Astrocyte (in vitro differentiated cells and primary cell): ENCODE results near the gene AMER2. TPM values are rescaled to one million over a fixed set of nuclear protein-coding genes. Genes with fewer than 3 reads are reported as not detected.

ENCODE experiments used
- DNase-seq: peaks from one replicate; pipeline ENCODE4 v3.0.0-alpha.2; 2010; ENCODE audit warnings: low read depth
- FAIRE-seq: peaks from 2 replicates; lab custom pipeline; 2011; peaks lifted over from hg19 to GRCh38; lab: Jason Lieb, UNC
- H2AFZ ChIP-seq: 2 replicates; pipeline ENCODE4 v1.6.0; 2012; ENCODE audit warnings: low read depth, low read length, inconsistent platforms
- H3K27ac ChIP-seq: 2 replicates; pipeline ENCODE4 v1.5.1; 2011; ENCODE audit warnings: low read depth, low read length, inconsistent platforms
- H3K27me3 ChIP-seq: 2 replicates; pipeline ENCODE4 v1.6.0; 2011; ENCODE audit warnings: low read length, inconsistent platforms; ENCODE audit not compliant: insufficient read depth
- H3K36me3 ChIP-seq: 2 replicates; pipeline ENCODE4 v1.5.1; 2011; ENCODE audit warnings: low read length, inconsistent platforms; ENCODE audit not compliant: insufficient read depth
- H3K4me1 ChIP-seq: 2 replicates; pipeline ENCODE4 v1.5.1; 2011; ENCODE audit warnings: low read length, inconsistent platforms; ENCODE audit not compliant: insufficient read depth
- H3K4me2 ChIP-seq: 2 replicates; pipeline ENCODE4 v1.6.0; 2012; ENCODE audit warnings: low read length, inconsistent platforms
- H3K4me3 ChIP-seq: 2 replicates; pipeline ENCODE4 v1.5.1; 2011; ENCODE audit warnings: low read depth, mild to moderate bottlenecking, low read length, inconsistent platforms; ENCODE audit not compliant: insufficient read depth
- H3K79me2 ChIP-seq: 2 replicates; pipeline ENCODE4 v1.6.0; 2012; ENCODE audit warnings: mild to moderate bottlenecking, low read length, inconsistent platforms; ENCODE audit not compliant: insufficient read depth
- H3K9ac ChIP-seq: 2 replicates; pipeline ENCODE4 v1.6.0; 2012; ENCODE audit warnings: mild to moderate bottlenecking, low read length, inconsistent platforms
- H3K9me3 ChIP-seq: 2 replicates; pipeline ENCODE4 v1.5.1; 2012; ENCODE audit warnings: low read depth, mild to moderate bottlenecking, low read length, inconsistent platforms; ENCODE audit not compliant: insufficient read depth
- H4K20me1 ChIP-seq: 2 replicates; pipeline ENCODE4 v1.6.0; 2012; ENCODE audit warnings: low read length, inconsistent platforms; ENCODE audit not compliant: insufficient read depth
- H3K27ac Mint-ChIP-seq: one replicate; pipeline ENCODE4 v1.8.0; 2021; ENCODE audit warnings: mild to moderate bottlenecking, mixed read lengths; ENCODE audit not compliant: unreplicated experiment
- H3K27me3 Mint-ChIP-seq: one replicate; pipeline ENCODE4 v1.8.0; 2021; ENCODE audit warnings: low read depth, mixed read lengths; ENCODE audit not compliant: unreplicated experiment
- H3K36me3 Mint-ChIP-seq: one replicate; pipeline ENCODE4 v1.8.0; 2021; ENCODE audit warnings: low read depth, mixed read lengths; ENCODE audit not compliant: unreplicated experiment
- H3K4me1 Mint-ChIP-seq: one replicate; pipeline ENCODE4 v1.8.0; 2021; ENCODE audit warnings: low read depth, mixed read lengths; ENCODE audit not compliant: unreplicated experiment
- H3K4me3 Mint-ChIP-seq: one replicate; pipeline ENCODE4 v1.8.0; 2021; ENCODE audit warnings: mild to moderate bottlenecking, moderate library complexity, mixed read lengths; ENCODE audit not compliant: unreplicated experiment
- H3K9me3 Mint-ChIP-seq: one replicate; pipeline ENCODE4 v1.8.0; 2021; ENCODE audit warnings: mild to moderate bottlenecking, mixed read lengths; ENCODE audit not compliant: unreplicated experiment
- CTCF ChIP-seq: IDR thresholded peaks from 2 replicates; pipeline ENCODE4 v1.5.1; 2011; ENCODE audit warnings: low read depth, mild to moderate bottlenecking, inconsistent platforms, low read length, moderate library complexity; ENCODE audit not compliant: insufficient read depth
- EZH2 ChIP-seq: IDR thresholded peaks from 2 replicates; pipeline ENCODE4 v1.6.1; 2012; ENCODE audit warnings: mild to moderate bottlenecking, low read length, inconsistent platforms; ENCODE audit not compliant: insufficient read depth
- total RNA-seq: library from RNA; stranded (reverse); gene quantifications from 2 replicates; pipeline ENCODE4 v1.2.1, GENCODE V29; 2021

The AMER2 gene
- total RNA-seq, 1 donor from 2014 or later = 0.02 TPM

- Mint-ChIP-seq H3K36me3 (no peaks in the 10 kb centered on the region), H3K27ac (no peak overlapping the region), H3K4me1 (no peaks in the 10 kb centered on the region), H3K27me3 (peaks cover 17% of the 10 kb centered on the region), H3K9me3 (peaks cover 7% of the 10 kb centered on the region), H3K4me3 (no peak overlapping the region)
- no peaks in the 10 kb centered on the region for H3K79me2 ChIP-seq
- H4K20me1 ChIP-seq = no peaks in the 10 kb centered on the region
- H3K4me1 ChIP-seq = no peaks in the 10 kb centered on the region
- no peaks in the 10 kb centered on the region for H3K36me3 ChIP-seq
- H3K27me3 ChIP-seq = peaks cover 5% of the 10 kb centered on the region
- no peak overlapping the region for H3K4me2 ChIP-seq
- no peak for TF ChIP-seq CTCF
- TF ChIP-seq EZH2 = no peak
- FAIRE-seq = no peak
- H3K9ac ChIP-seq = no peak overlapping the region
- no peak overlapping the region for H3K4me3 ChIP-seq
- no peaks in the 10 kb centered on the region for H3K9me3 ChIP-seq
- DNase-seq = no peak
- H3K27ac ChIP-seq = no peak overlapping the region
- H2AFZ ChIP-seq = no peak overlapping the region
Observed at GRCh38 chr13:25192936-25193335, 20.8 kb upstream of the AMER2 start.

GRCh38 chr13:25192489-25192888, 20.4 kb upstream of the AMER2 start:
- FAIRE-seq (no peak), DNase-seq (no peak)
- Histone ChIP-seq H3K27ac (no peak overlapping the region), H2AFZ (no peak overlapping the region), H4K20me1 (no peaks in the 10 kb centered on the region), H3K9ac (no peak overlapping the region), H3K79me2 (no peaks in the 10 kb centered on the region), H3K27me3 (peaks cover 5% of the 10 kb centered on the region), H3K4me2 (no peak overlapping the region), H3K4me1 (no peaks in the 10 kb centered on the region), H3K36me3 (no peaks in the 10 kb centered on the region), H3K4me3 (no peak overlapping the region), H3K9me3 (no peaks in the 10 kb centered on the region)
- no peaks in the 10 kb centered on the region for H3K36me3 Mint-ChIP-seq
- TF ChIP-seq EZH2 = no peak
- TF ChIP-seq CTCF = no peak
- H3K27ac Mint-ChIP-seq = no peak overlapping the region
- H3K4me3 Mint-ChIP-seq = no peak overlapping the region
- peaks cover 17% of the 10 kb centered on the region for H3K27me3 Mint-ChIP-seq
- no peaks in the 10 kb centered on the region for H3K4me1 Mint-ChIP-seq
- peaks cover 7% of the 10 kb centered on the region for H3K9me3 Mint-ChIP-seq

GRCh38 chr13:25192052-25192451, 20.0 kb upstream of the AMER2 start:
- Histone ChIP-seq H3K4me1 (no peaks in the 10 kb centered on the region), H2AFZ (no peak overlapping the region), H3K36me3 (no peaks in the 10 kb centered on the region), H3K9ac (no peak overlapping the region), H3K4me3 (no peak overlapping the region), H4K20me1 (no peaks in the 10 kb centered on the region), H3K27me3 (peaks cover 5% of the 10 kb centered on the region), H3K27ac (no peak overlapping the region), H3K9me3 (no peaks in the 10 kb centered on the region), H3K4me2 (no peak overlapping the region), H3K79me2 (no peaks in the 10 kb centered on the region)
- FAIRE-seq (no peak), DNase-seq (no peak)
- H3K36me3 Mint-ChIP-seq = no peaks in the 10 kb centered on the region
- peaks cover 7% of the 10 kb centered on the region for H3K9me3 Mint-ChIP-seq
- H3K4me3 Mint-ChIP-seq = no peak overlapping the region
- H3K27ac Mint-ChIP-seq = no peak overlapping the region
- peaks cover 17% of the 10 kb centered on the region for H3K27me3 Mint-ChIP-seq
- TF ChIP-seq EZH2 (no peak), CTCF (no peak)
- no peaks in the 10 kb centered on the region for H3K4me1 Mint-ChIP-seq
